Erythroblast (primary cell): ENCODE data around the gene CDKAL1.

Experiments used
- GATA1 ChIP-seq: IDR thresholded peaks from 2 replicates; pipeline ENCODE4 v1.6.1; 2011; ENCODE audit warnings: low read depth, mild to moderate bottlenecking, control low read depth, low read length, moderate library complexity
- POLR2A ChIP-seq: IDR thresholded peaks from 2 replicates; pipeline ENCODE4 v1.6.1; 2011; ENCODE audit warnings: mild to moderate bottlenecking, low read length

DNA sequence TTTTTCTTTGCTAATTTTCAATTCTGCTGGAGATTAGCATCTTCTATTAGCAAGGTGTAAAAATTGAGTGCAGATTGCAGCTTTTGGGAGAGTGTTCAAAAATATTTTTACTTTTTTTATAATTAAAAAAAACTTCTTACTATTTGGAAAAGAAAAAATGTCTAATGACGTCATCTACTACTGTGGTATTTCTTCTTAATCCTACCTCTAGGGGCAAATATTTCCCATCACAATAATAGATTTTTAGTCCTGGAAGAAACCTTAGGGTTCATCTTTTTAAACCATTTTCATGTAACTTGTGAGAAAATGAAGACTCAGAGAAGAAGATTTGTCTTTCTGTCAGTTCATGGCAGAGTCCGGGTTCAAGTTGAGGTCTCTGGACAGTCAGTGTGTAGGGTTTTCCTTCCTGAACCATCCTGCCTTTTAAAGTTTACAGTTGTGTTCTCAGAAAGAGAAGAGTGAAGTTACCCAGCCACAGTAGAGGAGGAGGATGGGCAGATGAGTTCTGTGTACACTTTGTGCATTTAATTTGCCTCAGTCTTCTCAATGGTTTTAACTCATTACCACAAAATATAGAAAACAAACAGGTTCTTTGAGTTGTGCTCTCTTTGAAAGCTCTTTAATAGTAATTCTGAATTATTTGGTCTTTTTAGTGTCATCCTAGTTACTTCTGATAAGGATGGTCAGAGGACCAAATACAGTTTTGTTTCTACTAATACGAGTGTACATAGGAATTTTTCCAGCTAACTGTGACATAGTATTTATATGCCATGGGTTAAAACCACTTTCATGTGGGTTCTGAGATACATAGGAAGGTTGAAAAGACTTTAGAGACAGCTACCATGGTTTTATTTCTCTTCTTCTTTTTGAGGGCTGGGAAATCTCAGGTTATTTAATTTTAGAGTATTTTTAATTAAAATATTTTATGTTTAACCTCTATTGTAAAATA, 184.7 kb downstream of the CDKAL1 start:
- TF ChIP-seq POLR2A (no peak), GATA1 (no peak)
